BLaER1 (cell line): ENCODE measurements around the gene CEP131.
A peak's percentile ranks its signal among the peaks of the same experiment; 100 is the strongest.
"Not testable (repeated sequence)": the region's sequence is repeated elsewhere in the genome, so short reads cannot be mapped to it uniquely, and the experiment has no call there.

Source experiments
- H3K27ac ChIP-seq: shearing (Covaris generic); formaldehyde crosslinking; 2 replicates; pipeline ENCODE4 v1.8.1; 2022
- H3K27me3 ChIP-seq: shearing (Covaris generic); formaldehyde crosslinking; 2 replicates; pipeline ENCODE4 v1.8.1; 2022
- H3K36me3 ChIP-seq: shearing (Covaris generic); formaldehyde crosslinking; 2 replicates; pipeline ENCODE4 v1.8.1; 2022
- H3K4me1 ChIP-seq: shearing (Covaris generic); formaldehyde crosslinking; 2 replicates; pipeline ENCODE4 v1.8.1; 2022
- H3K4me2 ChIP-seq: shearing (Covaris generic); formaldehyde crosslinking; 2 replicates; pipeline ENCODE4 v1.8.1; 2022
- H3K4me3 ChIP-seq: shearing (Covaris generic); formaldehyde crosslinking; 2 replicates; pipeline ENCODE4 v1.8.1; 2022
- H3K9ac ChIP-seq: shearing (Covaris generic); formaldehyde crosslinking; 2 replicates; pipeline ENCODE4 v1.8.1; 2022
- H3K9me3 ChIP-seq: shearing (Covaris generic); formaldehyde crosslinking; 2 replicates; pipeline ENCODE4 v1.8.1; 2022
- H4K20me1 ChIP-seq: shearing (Covaris generic); formaldehyde crosslinking; 2 replicates; pipeline ENCODE4 v1.8.1; 2022
- Cebpa-rat ChIP-seq: shearing (Covaris generic); IDR thresholded peaks from 2 replicates; pipeline ENCODE4 v1.8.1; 2022

CEP131 gene

DNA sequence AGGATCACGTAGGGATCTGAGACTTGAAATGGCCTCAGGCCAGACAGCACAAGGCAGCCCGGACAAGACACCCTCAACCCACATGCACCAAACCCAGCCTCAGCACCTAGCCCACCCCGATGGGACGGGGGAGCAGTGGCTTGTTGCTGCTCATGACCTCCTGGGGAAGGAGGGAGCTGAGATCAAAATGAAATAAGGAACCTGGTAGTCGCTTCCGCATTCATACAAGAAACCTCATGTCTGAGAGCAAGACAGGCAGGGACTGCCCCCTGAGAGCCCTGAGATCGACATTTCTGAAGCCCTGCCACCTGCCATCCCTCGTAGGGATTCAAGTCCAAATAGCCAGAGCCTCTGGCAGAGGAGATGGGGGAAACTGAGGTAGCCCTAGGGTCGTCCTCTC is 5.7 kb upstream of the CEP131 start:
- Histone ChIP-seq H3K4me3 (no peak overlapping the region), H3K4me1 (peaks cover 8% of the 10 kb centered on the region), H3K9ac (no peak overlapping the region), H3K27me3 (no peaks in the 10 kb centered on the region), H4K20me1 (0 out of 2 replicates have a peak, but pooled peaks cover 17% of the 10 kb centered on the region), H3K27ac (no peak overlapping the region), H3K9me3 (peaks cover 4% of the 10 kb centered on the region; the same call in 1 of the 2 replicates), H3K36me3 (peaks cover 52% of the 10 kb centered on the region), H3K4me2 (no peak overlapping the region)
- no peak for TF ChIP-seq Cebpa-rat

GRCh38 chr17:81227630-81228029 is 4.9 kb upstream of the CEP131 start:
- H3K36me3 ChIP-seq: peaks cover 44% of the 10 kb centered on the region
- not testable (repeated sequence) for H3K27me3 ChIP-seq, H3K4me2 ChIP-seq, H4K20me1 ChIP-seq, H3K4me3 ChIP-seq, H3K9ac ChIP-seq, H3K9me3 ChIP-seq, H3K4me1 ChIP-seq, H3K27ac ChIP-seq

DNA sequence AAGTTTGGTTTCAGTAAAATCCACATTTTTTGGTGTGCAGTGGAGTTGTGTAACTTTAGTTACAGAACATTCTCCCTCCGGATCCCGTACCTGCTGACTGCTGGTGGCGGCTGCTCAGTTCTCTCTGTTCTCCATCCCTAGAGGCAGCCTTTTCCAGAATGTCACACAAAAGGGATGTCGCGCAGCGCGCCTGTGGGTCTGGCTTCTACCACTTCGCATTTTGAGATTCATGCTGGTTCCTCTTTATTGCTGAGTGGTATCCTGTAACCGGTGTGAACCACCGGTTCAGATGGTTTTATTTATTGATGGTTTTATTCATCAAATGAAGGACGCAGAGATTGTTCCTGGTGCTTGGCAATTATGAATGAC is 981 bp upstream of the CEP131 start:
- H4K20me1 ChIP-seq: peaks cover 25% of the 10 kb centered on the region
- peak overlapping the region; percentile 57 for H3K4me3 ChIP-seq

DNA sequence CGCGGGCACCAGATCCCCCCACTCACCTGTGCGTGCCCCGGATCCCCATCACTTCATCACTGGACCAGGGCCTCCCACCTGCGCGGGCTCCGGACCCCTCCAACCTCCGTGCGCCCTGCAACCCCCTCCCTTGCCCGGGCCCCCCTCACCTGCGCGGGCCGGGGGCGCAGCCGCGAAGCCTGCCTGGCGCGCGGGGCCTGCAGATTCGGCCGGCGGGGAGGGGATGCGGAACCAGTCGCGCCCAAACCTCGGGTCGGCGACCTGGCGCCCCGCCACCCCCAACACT is 202 bp downstream of the CEP131 start:
- Histone ChIP-seq H3K9me3 (peaks cover 4% of the 10 kb centered on the region; the same call in 1 of the 2 replicates), H3K4me2 (peak overlapping the region; percentile 100), H3K36me3 (peaks cover 26% of the 10 kb centered on the region), H3K27ac (peak overlapping the region; percentile 79), H3K27me3 (no peaks in the 10 kb centered on the region), H3K9ac (peak overlapping the region; percentile 88), H4K20me1 (peaks cover 25% of the 10 kb centered on the region), H3K4me3 (peak overlapping the region; percentile 97), H3K4me1 (peaks cover 25% of the 10 kb centered on the region)
- TF ChIP-seq Cebpa-rat: no peak

More for the DNA sequence above, 981 bp upstream of the CEP131 start:
- peak overlapping the region; percentile 73 for H3K27ac ChIP-seq
- peaks cover 4% of the 10 kb centered on the region; the same call in 1 of the 2 replicates for H3K9me3 ChIP-seq
- no peaks in the 10 kb centered on the region for H3K27me3 ChIP-seq
- peak overlapping the region; percentile 91 for H3K4me2 ChIP-seq
- H3K9ac ChIP-seq: peak overlapping the region; percentile 69
- no peak for TF ChIP-seq Cebpa-rat
- H3K4me1 ChIP-seq: peaks cover 25% of the 10 kb centered on the region
- H3K36me3 ChIP-seq: peaks cover 24% of the 10 kb centered on the region

DNA sequence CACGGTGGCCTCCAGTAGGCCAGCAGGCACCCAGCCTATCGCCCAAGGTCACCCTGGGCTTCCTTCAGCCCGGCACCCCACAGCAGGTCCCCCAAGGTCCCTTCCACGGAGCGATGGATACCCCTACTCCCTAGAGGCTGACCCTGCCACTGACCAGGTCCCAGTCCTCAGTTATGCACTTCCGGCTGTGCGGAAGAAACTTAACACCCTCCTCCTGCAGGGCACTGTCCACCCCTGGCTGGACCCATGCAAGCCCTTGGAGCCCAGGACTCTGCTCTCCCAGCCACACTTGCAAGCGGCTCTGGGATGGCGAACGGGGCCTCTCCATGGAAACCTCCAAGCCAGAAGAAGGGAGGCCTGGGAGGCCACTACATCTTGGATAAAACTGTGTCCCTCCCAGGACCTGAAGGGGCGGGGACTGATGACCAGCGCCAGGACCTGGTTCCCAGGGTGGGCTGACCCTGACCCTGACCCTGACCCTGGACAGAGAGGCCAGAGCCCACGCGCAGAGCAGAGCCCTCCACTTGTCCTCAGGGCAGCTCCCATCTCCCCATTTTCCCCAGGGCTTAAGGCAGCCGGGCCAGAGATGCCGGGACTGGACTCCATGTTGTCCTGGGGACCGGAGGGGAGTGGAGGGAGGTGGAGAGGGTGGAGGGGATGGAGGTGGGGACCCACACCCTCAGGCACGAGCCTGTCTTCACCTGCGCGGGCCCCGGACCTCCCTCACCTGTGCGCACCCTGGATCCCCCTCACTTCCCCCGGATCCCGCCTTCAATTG is 734 bp downstream of the CEP131 start:
- H4K20me1 ChIP-seq: peaks cover 25% of the 10 kb centered on the region
- no peaks in the 10 kb centered on the region for H3K27me3 ChIP-seq
- peaks cover under 1% of the 10 kb centered on the region; the same call in 1 of the 2 replicates for H3K9me3 ChIP-seq
- peak overlapping the region; percentile 100 for H3K4me2 ChIP-seq
- H3K9ac ChIP-seq: peak overlapping the region; percentile 88
- TF ChIP-seq Cebpa-rat: no peak
- H3K36me3 ChIP-seq: peaks cover 31% of the 10 kb centered on the region
- H3K4me1 ChIP-seq: peaks cover 25% of the 10 kb centered on the region
- H3K4me3 ChIP-seq: peak overlapping the region; percentile 97
- H3K27ac ChIP-seq: peak overlapping the region; percentile 79

DNA sequence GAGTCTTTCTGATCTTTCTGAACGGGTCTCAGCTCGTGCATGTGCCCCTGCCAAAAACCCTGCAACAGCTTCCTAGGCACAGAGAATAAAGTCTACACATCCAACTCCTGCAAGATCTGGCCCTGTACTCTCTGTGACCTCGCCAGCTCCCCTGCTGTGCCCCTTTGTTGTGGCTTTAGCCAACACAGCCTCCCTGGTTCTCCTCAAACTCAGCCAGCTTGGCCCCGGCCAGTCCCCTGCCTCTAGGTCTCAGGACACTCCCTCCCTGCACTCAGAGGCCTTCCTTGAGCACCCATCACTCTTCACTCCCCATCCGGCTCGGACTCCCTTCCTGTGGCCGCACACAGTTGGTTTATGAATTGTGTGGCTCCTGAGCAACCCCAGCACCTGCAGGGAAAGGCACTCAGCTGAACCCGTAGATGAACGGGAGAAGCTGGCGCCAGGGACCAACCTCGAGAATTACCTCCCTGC is 1.4 kb downstream of the CEP131 start:
- no peaks in the 10 kb centered on the region for H3K9me3 ChIP-seq

GRCh38 chr17:81219476-81220180 is 3.1 kb downstream of the CEP131 start:
- peaks cover 25% of the 10 kb centered on the region for H4K20me1 ChIP-seq
- peaks cover 25% of the 10 kb centered on the region for H3K4me1 ChIP-seq
- H3K4me3 ChIP-seq: no peak overlapping the region
- no peak for TF ChIP-seq Cebpa-rat
- H3K9me3 ChIP-seq: no peaks in the 10 kb centered on the region
- no peak overlapping the region for H3K4me2 ChIP-seq
- H3K9ac ChIP-seq: no peak overlapping the region
- no peak overlapping the region for H3K27ac ChIP-seq
- peaks cover 52% of the 10 kb centered on the region for H3K36me3 ChIP-seq
- no peaks in the 10 kb centered on the region for H3K27me3 ChIP-seq

More for the DNA sequence above, 1.4 kb downstream of the CEP131 start:
- peaks cover 25% of the 10 kb centered on the region for H3K4me1 ChIP-seq
- peaks cover 25% of the 10 kb centered on the region for H4K20me1 ChIP-seq
- peak overlapping the region; percentile 97 for H3K4me3 ChIP-seq
- TF ChIP-seq Cebpa-rat: no peak
- peak overlapping the region; percentile 88 for H3K9ac ChIP-seq
- peaks cover 38% of the 10 kb centered on the region for H3K36me3 ChIP-seq
- no peaks in the 10 kb centered on the region for H3K27me3 ChIP-seq
- H3K4me2 ChIP-seq: peak overlapping the region; percentile 100
- no peak overlapping the region for H3K27ac ChIP-seq

DNA sequence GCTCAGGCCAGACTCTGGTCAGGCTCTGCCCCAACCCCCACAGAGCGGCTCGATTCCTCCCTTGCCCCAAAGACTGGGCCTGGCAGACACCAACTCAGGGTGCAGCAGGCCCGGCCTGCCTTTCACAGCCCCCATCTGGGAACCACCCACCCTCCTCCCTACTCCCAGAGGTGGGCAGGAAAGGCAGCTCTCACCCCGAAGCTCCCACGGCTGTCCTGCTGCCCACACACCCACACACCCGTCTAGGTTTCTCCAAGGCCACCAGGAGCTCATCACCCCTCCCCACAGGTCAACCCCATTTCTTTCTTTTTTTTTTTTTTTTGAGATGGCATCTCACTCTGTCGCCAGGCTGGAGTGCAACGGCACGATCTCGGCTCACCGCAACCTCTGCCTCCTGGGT is 3.8 kb downstream of the CEP131 start:
- Histone ChIP-seq H3K4me1 (peaks cover 23% of the 10 kb centered on the region), H3K9me3 (no peaks in the 10 kb centered on the region), H3K36me3 (peaks cover 52% of the 10 kb centered on the region), H3K27me3 (no peaks in the 10 kb centered on the region), H3K27ac (no peak overlapping the region), H4K20me1 (peaks cover 25% of the 10 kb centered on the region), H3K4me3 (no peak overlapping the region), H3K4me2 (no peak overlapping the region), H3K9ac (no peak overlapping the region)
- no peak for TF ChIP-seq Cebpa-rat

DNA sequence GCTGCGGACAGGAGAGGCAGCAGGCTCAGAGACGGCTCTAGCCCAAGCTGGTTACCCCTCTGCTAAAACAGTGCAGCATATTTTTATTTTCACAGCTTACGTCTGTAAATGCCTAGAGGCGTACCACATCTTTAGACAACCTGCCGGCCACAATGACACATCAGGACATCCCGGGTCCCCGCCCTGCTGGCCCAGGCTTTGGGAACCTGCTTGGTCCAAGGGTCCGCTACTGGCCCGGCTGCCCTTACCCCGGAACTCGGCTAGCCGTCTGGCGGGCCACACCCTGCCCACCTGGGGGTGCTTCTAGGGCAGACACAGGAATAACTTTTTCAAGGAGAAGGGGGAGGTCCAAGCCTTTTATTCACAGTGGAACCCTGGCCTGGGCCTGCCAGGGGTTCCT is 4.3 kb downstream of the CEP131 start:
- Histone ChIP-seq H3K9ac (no peak overlapping the region), H3K27me3 (no peaks in the 10 kb centered on the region), H3K36me3 (peaks cover 54% of the 10 kb centered on the region), H3K27ac (no peak overlapping the region), H3K4me2 (no peak overlapping the region), H3K4me3 (no peak overlapping the region), H4K20me1 (peaks cover 27% of the 10 kb centered on the region), H3K9me3 (no peaks in the 10 kb centered on the region), H3K4me1 (peaks cover 18% of the 10 kb centered on the region)
- TF ChIP-seq Cebpa-rat: no peak

DNA sequence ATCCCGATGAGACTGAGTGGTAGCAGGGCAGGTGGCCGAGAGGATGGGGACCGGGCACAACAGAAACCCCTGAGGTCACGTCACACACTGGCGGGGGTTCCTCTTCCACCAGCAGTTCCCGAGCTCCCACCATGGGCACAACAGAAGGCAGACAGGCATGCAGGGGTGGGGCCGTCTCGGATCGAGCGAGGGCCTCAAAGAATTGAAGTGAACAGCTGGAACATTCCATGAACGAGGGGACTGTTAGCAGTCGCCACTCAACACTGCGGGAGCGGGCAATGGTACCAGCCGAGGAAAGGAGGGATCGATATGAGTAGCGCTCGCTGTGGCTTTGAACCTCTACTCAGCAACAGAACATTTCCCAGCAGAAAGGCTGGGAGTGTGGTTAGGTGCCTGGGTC is 5.3 kb downstream of the CEP131 start:
- H3K4me3 ChIP-seq: no peak overlapping the region
- no peak overlapping the region for H3K4me2 ChIP-seq
- no peaks in the 10 kb centered on the region for H3K27me3 ChIP-seq
- H3K4me1 ChIP-seq: peaks cover 19% of the 10 kb centered on the region
- no peak overlapping the region for H3K9ac ChIP-seq
- TF ChIP-seq Cebpa-rat: no peak
- H3K27ac ChIP-seq: no peak overlapping the region
- H3K9me3 ChIP-seq: no peaks in the 10 kb centered on the region
- peaks cover 56% of the 10 kb centered on the region for H3K36me3 ChIP-seq
- peaks cover 35% of the 10 kb centered on the region for H4K20me1 ChIP-seq
